Pulmonary artery endothelial cell (primary cell): Measurements from ENCODE around the gene SNTG2. TPM values are rescaled to one million over a fixed set of nuclear protein-coding genes. Genes with fewer than 3 reads are reported as not detected.

Source experiments
- DNase-seq: peaks from one replicate; pipeline ENCODE4 v3.0.0-alpha.2; 2011; ENCODE audit warnings: low read depth, low spot score
- total RNA-seq: library from RNA; depleted of rRNA; stranded (reverse); fragments of >200 nt; gene quantifications from 2 replicates; pipeline ENCODE4 v1.2.3, GENCODE V29; 2014

The SNTG2 gene
- total RNA-seq, 1 donor from 2014 or later, result not detected

DNA sequence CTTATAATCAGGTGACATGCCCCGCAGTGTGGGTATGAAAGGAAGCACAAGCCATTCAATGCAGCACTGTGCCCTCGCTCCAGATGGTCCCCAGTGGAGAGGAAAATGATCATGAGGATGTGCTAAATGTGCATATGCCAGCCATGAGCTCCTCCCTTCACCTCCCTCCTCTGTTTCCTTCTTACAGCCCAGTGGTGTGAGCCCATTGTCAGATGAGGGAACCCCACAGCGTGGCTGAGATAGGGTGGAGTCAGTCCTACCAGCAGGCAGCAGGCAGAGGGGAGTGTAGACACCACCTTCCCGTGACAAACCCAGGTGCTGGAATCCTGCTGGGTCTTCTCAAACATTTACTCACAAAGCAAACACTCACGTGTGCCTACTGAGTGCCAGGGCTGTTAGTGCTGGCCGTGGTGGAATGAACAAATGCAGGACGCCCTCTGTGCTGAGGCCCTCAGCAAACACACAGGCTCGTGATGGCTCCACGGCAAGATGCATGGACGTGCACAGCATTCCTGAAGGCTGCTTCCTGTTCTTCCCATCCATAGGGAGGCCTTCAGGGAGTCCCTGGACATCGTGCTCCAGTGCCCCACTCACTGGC, 280.9 kb downstream of the SNTG2 start:
- DNase-seq, result no peak

DNA sequence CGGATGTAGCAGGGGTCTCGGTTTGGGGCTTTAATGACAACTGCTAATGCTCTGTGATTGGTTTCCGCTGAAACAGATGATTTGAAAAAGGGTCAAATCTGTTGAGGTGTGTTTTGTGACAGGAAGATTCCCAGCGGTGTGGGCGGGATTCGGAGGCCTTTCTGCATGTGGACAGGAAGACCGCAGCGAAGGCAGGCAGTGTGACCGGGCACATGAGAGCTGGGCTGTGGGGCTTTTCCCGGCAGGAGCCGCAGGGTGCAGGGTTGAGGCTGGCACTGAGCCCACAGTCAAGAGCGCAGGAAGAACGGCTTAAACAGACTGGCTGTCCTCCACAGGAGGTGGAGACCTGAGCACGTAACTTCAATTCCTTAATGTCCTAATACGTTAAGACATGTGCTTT, 282.6 kb downstream of the SNTG2 start:
- no peak for DNase-seq

- DNase-seq, result no peak
Observed at GRCh38 chr2:1234731-1235308, 284.2 kb downstream of the SNTG2 start.

- no peak for DNase-seq
Observed at GRCh38 chr2:1235806-1236205, 285.2 kb downstream of the SNTG2 start.

GRCh38 chr2:1236606-1237005, 286.0 kb downstream of the SNTG2 start:
- no peak for DNase-seq

DNA sequence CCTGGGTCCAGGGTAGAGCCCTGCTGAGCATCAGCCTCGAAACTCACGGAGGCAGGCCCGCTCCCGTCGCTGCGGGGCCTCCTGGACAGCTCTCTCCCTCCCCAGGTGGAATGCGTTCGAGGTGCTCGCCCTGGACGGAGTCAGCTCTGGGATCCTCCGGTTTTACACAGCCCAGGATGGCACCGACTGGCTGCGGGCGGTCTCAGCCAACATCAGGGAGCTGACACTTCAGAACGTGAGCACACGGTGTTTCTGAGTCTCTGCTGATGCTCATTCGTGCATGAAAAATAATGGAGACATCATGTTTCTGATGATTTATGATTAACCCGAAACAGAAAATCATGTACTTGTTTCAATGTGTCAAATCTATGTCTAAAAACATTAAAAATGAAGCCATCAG, 287.1 kb downstream of the SNTG2 start:
- DNase-seq, result no peak

- DNase-seq, result no peak
Observed at GRCh38 chr2:1238598-1239138, 288.0 kb downstream of the SNTG2 start.

DNA sequence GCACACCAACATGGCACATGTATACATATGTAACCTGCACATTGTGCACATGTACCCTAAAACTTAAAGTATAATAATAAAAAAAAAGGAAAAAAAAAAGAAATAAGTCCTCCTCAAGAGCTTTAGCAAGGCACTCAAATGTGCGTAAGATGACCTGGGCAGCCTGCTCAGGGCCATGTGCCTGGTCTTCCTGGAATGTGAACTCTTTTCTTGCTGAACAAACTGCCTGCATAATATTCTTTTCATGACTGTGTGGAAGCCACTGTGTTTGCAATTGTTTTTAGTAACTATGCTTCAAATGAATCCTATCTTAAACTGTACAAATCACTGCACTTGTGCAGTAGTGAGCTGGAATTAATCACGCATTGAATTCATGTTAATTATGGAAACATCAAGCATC, 294.5 kb downstream of the SNTG2 start:
- no peak for DNase-seq

DNA sequence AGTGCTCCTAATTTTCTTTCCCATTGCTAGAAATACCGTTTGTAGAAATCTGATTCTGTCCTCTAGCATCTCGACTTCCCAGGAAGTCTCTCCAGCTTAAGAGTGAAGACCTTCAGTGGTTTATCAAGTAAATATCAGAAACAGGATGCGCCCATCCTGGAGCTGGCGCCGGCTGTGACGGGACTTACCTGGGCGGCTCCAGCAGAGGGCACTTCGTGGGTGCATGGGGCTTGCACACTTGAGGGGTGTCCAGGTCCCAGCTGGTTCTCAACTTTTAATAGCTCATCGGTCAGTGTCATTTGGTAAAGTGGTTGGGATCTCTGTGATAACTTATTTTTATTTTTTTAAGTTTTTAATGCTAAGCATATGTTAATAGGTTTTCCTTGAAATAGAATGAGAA, 295.6 kb downstream of the SNTG2 start:
- DNase-seq, result no peak

- no peak for DNase-seq
Observed at GRCh38 chr2:1246991-1247390, 296.3 kb downstream of the SNTG2 start.

DNA sequence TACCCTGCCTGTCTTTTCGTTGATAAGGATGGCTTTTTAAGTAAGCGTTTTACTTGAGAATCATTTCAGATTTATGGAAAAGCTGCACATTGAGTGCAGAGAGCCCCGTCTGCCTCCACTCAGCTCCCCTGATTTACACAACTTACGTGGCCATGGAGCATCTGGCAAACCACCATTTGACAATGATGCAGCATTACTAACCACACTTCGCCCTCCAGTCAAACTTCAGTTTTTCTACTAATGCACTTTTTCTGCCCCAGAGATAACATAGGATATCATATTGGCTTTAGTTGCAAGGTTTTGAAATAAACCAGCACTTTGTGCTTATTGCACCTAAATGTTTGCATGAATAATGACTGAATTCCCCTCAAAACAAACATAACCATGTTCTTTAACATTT, 297.5 kb downstream of the SNTG2 start:
- DNase-seq, result no peak

- DNase-seq, result no peak
Observed at GRCh38 chr2:1249897-1250687, 299.4 kb downstream of the SNTG2 start.

DNA sequence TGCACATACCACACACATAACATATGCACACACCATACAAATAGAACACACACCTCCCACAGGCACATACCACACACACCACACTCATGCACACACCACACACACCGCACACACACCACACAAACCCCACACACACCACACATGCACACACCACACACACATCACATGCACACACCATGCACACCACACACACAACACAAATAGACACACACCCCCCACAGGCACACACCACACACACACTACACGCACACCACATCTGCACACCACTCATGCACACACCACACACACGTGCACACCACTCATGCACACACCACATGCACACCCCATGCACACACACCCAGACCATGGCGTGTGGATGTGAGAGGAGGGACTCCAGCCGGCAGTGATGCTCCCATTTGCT, 300.9 kb downstream of the SNTG2 start:
- no peak for DNase-seq

- DNase-seq, result no peak
Observed at GRCh38 chr2:1253629-1254028, 303.0 kb downstream of the SNTG2 start.

DNA sequence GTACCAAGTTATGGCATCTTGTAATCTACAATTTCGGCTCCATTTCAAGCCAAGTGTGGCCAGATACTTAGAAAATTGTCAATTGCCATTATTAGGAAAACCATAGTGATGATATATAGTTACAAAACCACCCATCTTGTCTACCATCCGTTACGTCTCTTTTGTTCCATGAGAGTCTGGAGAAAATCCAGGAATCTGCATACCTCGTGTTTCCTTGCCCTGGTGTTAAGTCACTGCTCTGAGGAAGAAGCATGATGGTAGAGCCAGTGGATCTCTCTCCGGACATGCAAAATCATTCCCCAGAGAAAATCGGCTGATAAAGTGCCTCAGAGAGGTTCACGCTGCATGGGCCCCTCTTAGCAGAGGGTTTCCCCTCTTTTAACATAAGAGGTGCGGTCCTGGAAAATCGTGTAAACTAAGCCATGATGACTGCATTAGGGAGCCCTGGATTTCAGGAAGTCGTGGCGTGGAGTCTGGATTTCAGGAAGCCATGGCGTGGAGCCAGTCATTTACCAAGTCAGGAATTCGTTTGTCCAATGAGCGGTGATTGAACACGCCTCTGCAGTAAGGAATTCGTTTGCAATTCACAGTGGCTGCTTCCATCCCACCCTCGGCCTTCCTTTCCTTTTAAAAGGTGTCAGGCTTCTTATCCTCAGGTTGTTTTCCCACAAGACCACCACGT, 304.2 kb downstream of the SNTG2 start:
- DNase-seq, result no peak

- DNase-seq, result no peak
Observed at GRCh38 chr2:1256632-1257324, 306.1 kb downstream of the SNTG2 start.

DNA sequence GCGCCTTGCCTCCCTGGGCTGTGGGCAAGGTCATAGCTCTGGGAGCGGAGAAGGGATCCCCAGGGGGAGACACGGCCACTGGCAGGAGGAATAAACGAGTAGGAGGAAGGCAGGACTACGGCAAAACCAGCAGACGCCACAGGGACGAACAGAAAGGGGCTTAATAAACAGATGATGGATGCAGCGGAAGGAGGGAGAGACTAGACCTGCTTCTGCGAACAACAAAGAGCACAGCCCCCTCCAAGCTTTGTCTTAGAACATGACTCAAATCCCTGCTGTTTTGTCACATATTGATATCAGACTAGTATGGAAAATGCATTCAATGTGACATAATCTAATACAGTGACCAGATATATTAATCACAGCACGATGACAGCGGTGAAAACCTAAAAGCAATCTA, 306.7 kb downstream of the SNTG2 start:
- DNase-seq, result no peak

GRCh38 chr2:1259746-1260145, 309.1 kb downstream of the SNTG2 start:
- no peak for DNase-seq

DNA sequence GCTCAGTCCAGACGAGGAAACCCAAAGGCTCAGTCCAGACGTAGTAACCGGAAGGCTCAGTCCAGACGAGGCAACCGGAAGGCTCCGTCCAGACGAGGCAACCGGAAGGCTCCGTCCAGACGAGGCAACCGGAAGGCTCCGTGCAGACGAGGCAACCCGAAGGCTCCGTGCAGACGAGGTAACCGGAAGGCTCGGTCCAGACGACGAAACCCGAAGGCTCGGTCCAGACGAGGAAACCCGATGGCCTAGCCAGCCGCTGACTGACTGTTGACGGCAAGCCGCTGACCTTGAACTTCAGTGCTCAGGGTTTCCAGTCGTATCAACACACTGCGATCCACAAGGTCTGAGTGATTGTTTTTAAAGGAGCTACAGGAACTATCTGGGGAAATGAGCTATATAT, 312.0 kb downstream of the SNTG2 start:
- DNase-seq, result no peak

DNA sequence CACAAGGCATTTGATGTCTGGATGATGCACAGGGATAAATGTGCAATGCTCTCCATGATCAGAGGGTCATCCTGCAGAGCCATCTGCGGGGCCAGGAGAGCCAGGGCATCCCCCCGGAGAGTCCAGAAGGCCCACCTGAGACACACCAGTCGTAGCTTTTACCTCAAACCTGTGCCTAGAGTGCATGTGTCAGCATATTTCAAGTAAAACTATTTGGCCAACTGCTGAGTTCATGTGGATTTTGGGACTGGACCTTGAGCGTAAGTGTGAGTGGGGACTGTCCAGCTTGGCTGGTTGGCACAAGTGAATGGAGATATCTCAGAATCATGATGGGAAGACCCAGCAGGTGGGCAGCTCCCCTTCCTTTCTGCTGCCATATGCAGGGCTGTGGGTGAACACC, 314.8 kb downstream of the SNTG2 start:
- no peak for DNase-seq

DNA sequence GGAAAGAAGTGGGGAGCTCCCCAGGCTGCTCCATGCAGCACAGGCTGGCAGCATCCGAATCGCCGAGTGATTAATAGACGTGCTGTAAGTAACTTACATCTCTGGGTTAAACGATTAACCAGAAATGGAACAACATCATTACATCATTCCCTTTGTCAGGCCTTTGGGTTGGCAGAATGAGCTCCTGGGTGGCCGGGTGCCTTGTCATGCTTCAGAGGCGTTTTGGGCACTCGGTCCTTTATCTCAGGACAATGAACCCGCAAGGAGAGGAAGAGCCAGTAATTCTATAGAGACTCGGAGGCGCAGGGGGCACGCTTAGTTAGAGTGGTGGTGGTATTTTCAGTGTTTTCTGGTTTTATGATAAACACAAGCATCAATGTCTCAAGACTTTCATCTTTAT, 315.7 kb downstream of the SNTG2 start:
- DNase-seq, result no peak

DNA sequence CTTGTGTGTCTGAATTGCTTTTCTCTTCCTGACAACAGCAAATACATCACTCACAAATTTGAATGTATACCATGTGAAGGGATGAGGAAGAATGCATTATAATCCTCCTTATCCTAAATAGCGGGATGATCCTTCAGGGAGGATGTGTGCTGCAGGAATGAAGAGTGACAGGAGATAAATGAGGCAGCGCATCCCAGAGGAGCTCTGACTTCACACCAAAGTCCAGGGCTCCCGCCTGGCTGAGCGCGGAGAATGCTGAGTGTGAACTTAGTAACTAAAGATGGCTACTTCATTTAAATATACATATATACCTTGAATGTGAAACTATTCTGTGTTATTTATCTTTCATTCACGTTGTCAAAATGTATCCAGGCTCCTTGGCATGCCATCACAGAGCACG, 317.4 kb downstream of the SNTG2 start:
- DNase-seq, result no peak
